WTC11 (cell line): ENCODE data around the gene WDR1. TPM values are rescaled to one million over a fixed set of nuclear protein-coding genes. Genes with fewer than 3 reads are reported as not detected.

ENCODE experiments used
- ATAC-seq: fragments of 200-7000 bp; cut with Tn5 transposase; 2 replicates; pipeline ENCODE4 v1.10.0; 2021; ENCODE audit warnings: mild to moderate bottlenecking, moderate library complexity
- CTCF ChIA-PET: fragments of 300-600 bp; sonication (Branson Sonifier 250); formaldehyde crosslinking; loops from one replicate; lab custom pipeline; 2021; ENCODE audit warnings: antibody characterized with exemption; lab: Charles Lee
- POLR2A ChIA-PET: fragments of 350-600 bp; sonication (Branson Sonifier 250); formaldehyde crosslinking; loops from one replicate; lab custom pipeline; 2021; ENCODE audit warnings: antibody characterized with exemption; lab: Charles Lee
- DNase-seq: peaks from one replicate; pipeline ENCODE4 v3.0.0; 2021; ENCODE audit warnings: low spot score
- H3K27ac Mint-ChIP-seq: 2 replicates; pipeline ENCODE4 v1.8.0; 2021; ENCODE audit warnings: mixed read lengths
- H3K27me3 Mint-ChIP-seq: 2 replicates; pipeline ENCODE4 v1.8.0; 2021; ENCODE audit warnings: low read depth, mild to moderate bottlenecking, moderate library complexity, mixed read lengths
- H3K36me3 Mint-ChIP-seq: 2 replicates; pipeline ENCODE4 v1.8.0; 2021; ENCODE audit warnings: mixed read lengths
- H3K4me1 Mint-ChIP-seq: 2 replicates; pipeline ENCODE4 v1.8.0; 2022; ENCODE audit warnings: mixed read lengths
- H3K4me3 Mint-ChIP-seq: 2 replicates; pipeline ENCODE4 v1.8.0; 2021; ENCODE audit warnings: mild to moderate bottlenecking, moderate library complexity, mixed read lengths
- H3K9me3 Mint-ChIP-seq: 2 replicates; pipeline ENCODE4 v1.8.0; 2021; ENCODE audit warnings: mixed read lengths
- ARID4B ChIP-seq: sonication (generic); formaldehyde crosslinking; IDR thresholded peaks from 2 replicates; pipeline ENCODE4 v1.8.0; 2023; ENCODE audit warnings: missing genetic modification reagents, mild to moderate bottlenecking, borderline replicate concordance
- ATF2 ChIP-seq: sonication (generic); formaldehyde crosslinking; IDR thresholded peaks from 2 replicates; pipeline ENCODE4 v1.8.1; 2022; ENCODE audit warnings: low read depth, missing genetic modification reagents, borderline replicate concordance
- ATF3 ChIP-seq: sonication (generic); formaldehyde crosslinking; conservative IDR thresholded peaks from 2 replicates; pipeline ENCODE4 v1.8.1; 2022; ENCODE audit warnings: mild to moderate bottlenecking, missing genetic modification reagents
- ATF6 ChIP-seq: sonication (generic); formaldehyde crosslinking; IDR thresholded peaks from 2 replicates; pipeline ENCODE4 v1.8.1; 2023; ENCODE audit warnings: mild to moderate bottlenecking, missing genetic modification reagents
- CDX4 ChIP-seq: fragments of 250-450 bp; sonication (Bioruptor Pico); IDR thresholded peaks from 2 replicates; pipeline ENCODE4 v1.9.0; 2021; ENCODE audit warnings: moderate library complexity, mild to moderate bottlenecking, inconsistent platforms, borderline replicate concordance
- CREB1 ChIP-seq: sonication (generic); formaldehyde crosslinking; IDR thresholded peaks from 2 replicates; pipeline ENCODE4 v1.8.0; 2023; ENCODE audit warnings: mild to moderate bottlenecking, missing genetic modification reagents
- E2F5 ChIP-seq: sonication (generic); formaldehyde crosslinking; IDR thresholded peaks from 2 replicates; pipeline ENCODE4 v1.8.1; 2022; ENCODE audit warnings: mild to moderate bottlenecking, moderate library complexity, missing genetic modification reagents
- ERG ChIP-seq: fragments of 250-450 bp; sonication (Bioruptor Pico); IDR thresholded peaks from 2 replicates; pipeline ENCODE4 v1.8.0; 2021; ENCODE audit warnings: mild to moderate bottlenecking
- JAZF1 ChIP-seq: fragments of 250-450 bp; sonication (Bioruptor Pico); IDR thresholded peaks from 2 replicates; pipeline ENCODE4 v1.9.0; 2021; ENCODE audit warnings: moderate library complexity, mild to moderate bottlenecking, inconsistent platforms
- NFE2L1 ChIP-seq: sonication (generic); formaldehyde crosslinking; IDR thresholded peaks from 2 replicates; pipeline ENCODE4 v1.8.1; 2023; ENCODE audit warnings: missing genetic modification reagents
- NFYB ChIP-seq: sonication (generic); formaldehyde crosslinking; conservative IDR thresholded peaks from 2 replicates; pipeline ENCODE4 v1.8.0; 2022; ENCODE audit warnings: low read depth, missing genetic modification reagents
- RELA ChIP-seq: sonication (generic); formaldehyde crosslinking; IDR thresholded peaks from 2 replicates; pipeline ENCODE4 v1.8.1; 2022; ENCODE audit warnings: missing genetic modification reagents, mild to moderate bottlenecking, borderline replicate concordance
- SOX15 ChIP-seq: fragments of 250-450 bp; sonication (Bioruptor Pico); IDR thresholded peaks from 2 replicates; pipeline ENCODE4 v1.9.0; 2021; ENCODE audit warnings: mild to moderate bottlenecking
- SP1 ChIP-seq: sonication (generic); formaldehyde crosslinking; conservative IDR thresholded peaks from 2 replicates; pipeline ENCODE4 v1.8.1; 2022; ENCODE audit warnings: missing genetic modification reagents
- ZNF317 ChIP-seq: sonication (generic); formaldehyde crosslinking; IDR thresholded peaks from 2 replicates; pipeline ENCODE4 v1.8.1; 2023; ENCODE audit warnings: low read depth, mild to moderate bottlenecking, moderate library complexity, missing genetic modification reagents, borderline replicate concordance
- ZNF423 ChIP-seq: fragments of 250-450 bp; sonication (Bioruptor Pico); IDR thresholded peaks from 2 replicates; pipeline ENCODE4 v2.1.2; 2022; ENCODE audit warnings: mild to moderate bottlenecking, moderate library complexity
- ZNF425 ChIP-seq: fragments of 250-450 bp; sonication (Bioruptor Pico); conservative IDR thresholded peaks from 2 replicates; pipeline ENCODE4 v1.9.0; 2021; ENCODE audit warnings: mild to moderate bottlenecking
- total RNA-seq: library from RNA; stranded (reverse); gene quantifications from 3 replicates; pipeline ENCODE4 v1.2.3, GENCODE V29; 2021

The WDR1 gene
- total RNA-seq, 1 experiment from 2014 or later = 288 TPM

GRCh38 chr4:10096978-10097335 lies 19.6 kb downstream of the WDR1 start:
- peaks cover 37% of the 10 kb centered on the region for H3K4me1 Mint-ChIP-seq

GRCh38 chr4:10096201-10096977 lies 20.2 kb downstream of the WDR1 start:
- TF ChIP-seq SOX15 (CRISPR knock-in tag) = no peak
- TF ChIP-seq ATF2 (CRISPR knock-in tag) = no peak
- TF ChIP-seq JAZF1 (CRISPR knock-in tag) = no peak
- no peak for TF ChIP-seq RELA (CRISPR knock-in tag)
- TF ChIP-seq NFYB (CRISPR knock-in tag) = no peak
- no peak for TF ChIP-seq ZNF423
- no peak for TF ChIP-seq SP1
- no peak for TF ChIP-seq CDX4 (CRISPR knock-in tag)
- TF ChIP-seq ARID4B = no peak
- no peak for TF ChIP-seq E2F5
- no peak for TF ChIP-seq NFE2L1 (CRISPR knock-in tag)
- TF ChIP-seq ZNF317 (CRISPR knock-in tag) = no peak
- no peak for TF ChIP-seq CREB1 (CRISPR knock-in tag)
- TF ChIP-seq ATF3 = no peak
- no peak for TF ChIP-seq ZNF425 (CRISPR knock-in tag)
- no peak for TF ChIP-seq ATF6 (CRISPR knock-in tag)
- no peak for TF ChIP-seq ERG
- no peak overlapping the region for H3K27ac Mint-ChIP-seq
- H3K27me3 Mint-ChIP-seq = no peaks in the 10 kb centered on the region
- ATAC-seq = no peak
- no peaks in the 10 kb centered on the region for H3K9me3 Mint-ChIP-seq
- peaks cover 33% of the 10 kb centered on the region for H3K4me1 Mint-ChIP-seq
- DNase-seq = no peak
- peaks cover 76% of the 10 kb centered on the region for H3K36me3 Mint-ChIP-seq
- no peak overlapping the region for H3K4me3 Mint-ChIP-seq
- ChIA-PET POLR2A (interaction anchor here (1.4 kb wide), 1 partner anchor 21 kb away, joined by 5 read pairs; the partner anchor contains the start of gene WDR1), CTCF (no interaction called here)

More at GRCh38 chr4:10096978-10097335, 19.6 kb downstream of the WDR1 start:
- no peak overlapping the region for H3K27ac Mint-ChIP-seq
- peaks cover 76% of the 10 kb centered on the region for H3K36me3 Mint-ChIP-seq
- ATAC-seq = no peak
- no peak for TF ChIP-seq CREB1 (CRISPR knock-in tag)
- H3K27me3 Mint-ChIP-seq = no peaks in the 10 kb centered on the region
- H3K9me3 Mint-ChIP-seq = no peaks in the 10 kb centered on the region
- H3K4me3 Mint-ChIP-seq = no peak overlapping the region
- DNase-seq = no peak
- POLR2A ChIA-PET = interaction anchor here (1.4 kb wide), 1 partner anchor 20 kb away, joined by 5 read pairs; the partner anchor contains the start of gene WDR1
- CTCF ChIA-PET = interaction anchor here (1.5 kb wide), 1 partner anchor 8 kb away, joined by 3 read pairs; no protein-coding TSS in a partner anchor
